ENCODE data around the gene ENPP7.
A peak's percentile ranks its signal among the peaks of the same experiment; 100 is the strongest.

ENPP7 gene

GRCh38 chr17:79728169-79728907 is 2.4 kb upstream of the ENPP7 start:
- Histone ChIP-seq H3K4me2 (ENCODE audit: low read depth, low read length) (peak overlapping the region; percentile 69), H3K4me1 (ENCODE audit: low read length) (peaks cover 8% of the 10 kb centered on the region), H3K27ac (ENCODE audit: low read length) (no peak overlapping the region), H3K36me3 (replicated peaks; ENCODE audit: insufficient read depth, low read length) (no peaks in the 10 kb centered on the region), H2AFZ (ENCODE audit: low read length) (peak overlapping the region; percentile 87), H3K4me3 (ENCODE audit: low read length) (peak overlapping the region; percentile 47), H3K27me3 (replicated peaks; ENCODE audit: insufficient read depth, low read length) (peaks cover 37% of the 10 kb centered on the region), H4K20me1 (ENCODE audit: insufficient read depth, low read length) (no peaks in the 10 kb centered on the region), H3K79me2 (ENCODE audit: low read length) (no peaks in the 10 kb centered on the region), H3K9me2 (replicated peaks; ENCODE audit: insufficient read depth, low read length) (no peaks in the 10 kb centered on the region), H3K9me3 (replicated peaks; ENCODE audit: insufficient read depth, low read length) (no peaks in the 10 kb centered on the region), H3F3A (ENCODE audit: insufficient read depth, low read length) (no peaks in the 10 kb centered on the region), H3K9ac (ENCODE audit: low read length) (no peak overlapping the region)
- DNase-seq, result peak; percentile 79
- TF ChIP-seq EZH2phosphoT487 (IDR thresholded peaks at IDR 0.05; ENCODE audit: low read length), result no peak
- no peak for TF ChIP-seq EZH2 (optimal IDR thresholded peaks at IDR 0.05; ENCODE audit: low read depth, low read length)
- no peak for TF ChIP-seq CTCF (IDR thresholded peaks at IDR 0.05; ENCODE audit: low read length)

GRCh38 chr17:79728908-79729471 is 1.8 kb upstream of the ENPP7 start:
- H3K9ac ChIP-seq (ENCODE audit: low read length), result no peak overlapping the region
- DNase-seq, result no peak
- H3K9me3 ChIP-seq (replicated peaks; ENCODE audit: insufficient read depth, low read length), result no peaks in the 10 kb centered on the region
- H3K27ac ChIP-seq (ENCODE audit: low read length), result no peak overlapping the region
- no peaks in the 10 kb centered on the region for H3K79me2 ChIP-seq (ENCODE audit: low read length)
- TF ChIP-seq CTCF (IDR thresholded peaks at IDR 0.05; ENCODE audit: low read length), result no peak
- TF ChIP-seq EZH2phosphoT487 (IDR thresholded peaks at IDR 0.05; ENCODE audit: low read length), result no peak
- TF ChIP-seq EZH2 (optimal IDR thresholded peaks at IDR 0.05; ENCODE audit: low read depth, low read length), result no peak
- no peaks in the 10 kb centered on the region for H3K9me2 ChIP-seq (replicated peaks; ENCODE audit: insufficient read depth, low read length)
- no peaks in the 10 kb centered on the region for H3F3A ChIP-seq (ENCODE audit: insufficient read depth, low read length)
- peaks cover 35% of the 10 kb centered on the region for H3K27me3 ChIP-seq (replicated peaks; ENCODE audit: insufficient read depth, low read length)
- H2AFZ ChIP-seq (ENCODE audit: low read length), result peak overlapping the region; percentile 87
- H3K4me2 ChIP-seq (ENCODE audit: low read depth, low read length), result peak overlapping the region; percentile 69
- peaks cover 10% of the 10 kb centered on the region for H3K4me1 ChIP-seq (ENCODE audit: low read length)
- peak overlapping the region; percentile 47; the same call in 1 of the 2 replicates for H3K4me3 ChIP-seq (ENCODE audit: low read length)
- H4K20me1 ChIP-seq (ENCODE audit: insufficient read depth, low read length), result no peaks in the 10 kb centered on the region
- no peaks in the 10 kb centered on the region for H3K36me3 ChIP-seq (replicated peaks; ENCODE audit: insufficient read depth, low read length)

- H3K9me2 ChIP-seq (replicated peaks; ENCODE audit: insufficient read depth, low read length), result no peaks in the 10 kb centered on the region
- no peak overlapping the region for H3K27ac ChIP-seq (ENCODE audit: low read length)
- peaks cover 31% of the 10 kb centered on the region for H3K27me3 ChIP-seq (replicated peaks; ENCODE audit: insufficient read depth, low read length)
- no peaks in the 10 kb centered on the region for H3F3A ChIP-seq (ENCODE audit: insufficient read depth, low read length)
- TF ChIP-seq EZH2 (optimal IDR thresholded peaks at IDR 0.05; ENCODE audit: low read depth, low read length) (no peak), EZH2phosphoT487 (IDR thresholded peaks at IDR 0.05; ENCODE audit: low read length) (no peak), CTCF (IDR thresholded peaks at IDR 0.05; ENCODE audit: low read length) (no peak)
- H4K20me1 ChIP-seq (ENCODE audit: insufficient read depth, low read length), result no peaks in the 10 kb centered on the region
- DNase-seq, result no peak
- H3K79me2 ChIP-seq (ENCODE audit: low read length), result no peaks in the 10 kb centered on the region
- no peaks in the 10 kb centered on the region for H3K9me3 ChIP-seq (replicated peaks; ENCODE audit: insufficient read depth, low read length)
- H3K9ac ChIP-seq (ENCODE audit: low read length), result no peak overlapping the region
- no peak overlapping the region for H3K4me2 ChIP-seq (ENCODE audit: low read depth, low read length)
- H3K4me3 ChIP-seq (ENCODE audit: low read length), result no peak overlapping the region
- H3K36me3 ChIP-seq (replicated peaks; ENCODE audit: insufficient read depth, low read length), result no peaks in the 10 kb centered on the region
- H2AFZ ChIP-seq (ENCODE audit: low read length), result no peak overlapping the region
- H3K4me1 ChIP-seq (ENCODE audit: low read length), result peaks cover 10% of the 10 kb centered on the region
Observed at GRCh38 chr17:79729761-79730160, 982 bp upstream of the ENPP7 start.
